ENCODE data around the gene ZNF146. TPM values are rescaled to one million over a fixed set of nuclear protein-coding genes. Genes with fewer than 3 reads are reported as not detected.
"Not testable (repeated sequence)": the region's sequence is repeated elsewhere in the genome, so short reads cannot be mapped to it uniquely, and the experiment has no call there.

ZNF146 gene
- total RNA-seq = 123 and 131 TPM in 2 replicates

- peak; percentile 99 for DNase-seq
These were observed at the start of gene ZNF146, which contains the start of gene ZNF565 for GRCh38 chr19:36214386-36215275. ZNF146 (plus strand) TSS chr19:36215106; CDS start chr19:36236441, 21,335 bp downstream. ZNF565 (minus strand) TSS chr19:36214665; CDS start chr19:36201985, 12,680 bp downstream.

- DNase-seq = peak; percentile 91
These were observed 45.7 kb upstream of the ZNF146 start for GRCh38 chr19:36169084-36169760.

GRCh38 chr19:36172852-36173251 is 42.1 kb upstream of the ZNF146 start:
- DNase-seq = no peak

- DNase-seq = not testable (repeated sequence)
These were observed 41.1 kb upstream of the ZNF146 start for GRCh38 chr19:36173846-36174245.

- DNase-seq = not testable (repeated sequence)
These were observed 35.8 kb upstream of the ZNF146 start for GRCh38 chr19:36179077-36179476.

GRCh38 chr19:36182612-36183244 is 32.2 kb upstream of the ZNF146 start:
- no peak for DNase-seq

GRCh38 chr19:36183245-36183628 is 31.7 kb upstream of the ZNF146 start:
- no peak for DNase-seq

- not testable (repeated sequence) for DNase-seq
These were observed 28.2 kb upstream of the ZNF146 start for GRCh38 chr19:36186722-36187121.

- no peak for DNase-seq
These were observed 18.7 kb upstream of the ZNF146 start for GRCh38 chr19:36196249-36196648.

- no peak for DNase-seq
These were observed 16.8 kb upstream of the ZNF146 start for GRCh38 chr19:36198119-36198518.

- no peak for DNase-seq
These were observed 13.2 kb upstream of the ZNF146 start for GRCh38 chr19:36201684-36202083.

GRCh38 chr19:36203293-36203692 is 11.6 kb upstream of the ZNF146 start:
- no peak for DNase-seq

- no peak for DNase-seq
These were observed 7.2 kb upstream of the ZNF146 start for GRCh38 chr19:36207605-36208252.

GRCh38 chr19:36209372-36209771 is 5.5 kb upstream of the ZNF146 start:
- DNase-seq = no peak

GRCh38 chr19:36210497-36210896 is 4.4 kb upstream of the ZNF146 start:
- DNase-seq = no peak

- DNase-seq = no peak
These were observed 2.0 kb upstream of the ZNF146 start for GRCh38 chr19:36212895-36213294.

- peak; percentile 62 for DNase-seq
These were observed 594 bp downstream of the ZNF146 start for GRCh38 chr19:36215276-36216123.

GRCh38 chr19:36221474-36221873 is 6.6 kb downstream of the ZNF146 start:
- no peak for DNase-seq

GRCh38 chr19:36222503-36222902 is 7.6 kb downstream of the ZNF146 start:
- DNase-seq = no peak

GRCh38 chr19:36225219-36225892 is 10.4 kb downstream of the ZNF146 start:
- DNase-seq = peak; percentile 50

GRCh38 chr19:36233626-36234025 is 18.7 kb downstream of the ZNF146 start:
- not testable (repeated sequence) for DNase-seq
